Spinal cord (tissue), 10 donors: ENCODE measurements around the gene PHKB. TPM values are rescaled to one million over a fixed set of nuclear protein-coding genes. Genes with fewer than 3 reads are reported as not detected.
"Not testable (repeated sequence)": the region's sequence is repeated elsewhere in the genome, so short reads cannot be mapped to it uniquely, and the experiment has no call there.

Source experiments
- DNase-seq, 6 donors: peaks; one replicate each; pipeline versions ENCODE4 v3.0.0 to v3.0.0-alpha.2; 2013 to 2015; ENCODE audit warnings: low spot score in 6 of 6, low read depth in 4 of 6
- H3K27ac ChIP-seq: one replicate; pipeline ENCODE4 v1.5.1; 2013; ENCODE audit warnings: low read depth, low read length, control low read depth
- H3K27me3 ChIP-seq: one replicate; pipeline ENCODE4 v1.6.1; 2013; ENCODE audit warnings: low read length; ENCODE audit not compliant: control insufficient read depth, insufficient read depth
- H3K36me3 ChIP-seq: one replicate; pipeline ENCODE4 v1.6.1; 2013; ENCODE audit warnings: low read length; ENCODE audit not compliant: control insufficient read depth, insufficient read depth
- H3K4me1 ChIP-seq: one replicate; pipeline ENCODE4 v1.6.1; 2013; ENCODE audit warnings: low read length; ENCODE audit not compliant: control insufficient read depth, insufficient read depth
- H3K4me3 ChIP-seq: one replicate; pipeline ENCODE4 v1.5.1; 2013; ENCODE audit warnings: low read depth, low read length, control low read depth
- H3K9me3 ChIP-seq: one replicate; pipeline ENCODE4 v1.6.1; 2013; ENCODE audit warnings: low read length; ENCODE audit not compliant: control insufficient read depth, insufficient read depth
- WGBS: methylation state at CpG from one replicate; pipeline ENCODE4 v1.1.5; 2013; ENCODE audit warnings: missing lambda C conversion rate; ENCODE audit not compliant: insufficient coverage; 5-methylcytosine and 5-hydroxymethylcytosine counted together
- polyA plus RNA-seq, 2 donors: library from polyadenylated mRNA; unstranded; fragments of 120-200 nt; gene quantifications; one replicate each; pipeline ENCODE4 v1.2.1, GENCODE V29; 2013; ENCODE audit not compliant: insufficient read length in 2 of 2
- total RNA-seq, 2 donors: library from RNA; depleted of rRNA in 1 of 2; stranded (reverse); fragments of 120-200 nt in 1 of 2; fragments of >200 nt in 1 of 2; gene quantifications; one replicate each; pipeline versions ENCODE4 v1.2.3 to v1.2.4, GENCODE V29; 2013 to 2014
- donor health status: healthy.

The PHKB gene
- total and polyA plus RNA-seq, 4 donors = 78.5 to 141 (median 85.6) TPM

- no peak for DNase-seq
- no peak overlapping the region for H3K4me3 ChIP-seq
- no peaks in the 10 kb centered on the region for H3K27me3 ChIP-seq
- H3K9me3 ChIP-seq = no peaks in the 10 kb centered on the region
- H3K4me1 ChIP-seq = no peaks in the 10 kb centered on the region
- peaks cover 4% of the 10 kb centered on the region for H3K36me3 ChIP-seq
- H3K27ac ChIP-seq = no peak overlapping the region
Observed at GRCh38 chr16:47672475-47672874, 211.3 kb downstream of the PHKB start.

GRCh38 chr16:47676635-47677177 is 215.6 kb downstream of the PHKB start:
- peaks cover 4% of the 10 kb centered on the region for H3K36me3 ChIP-seq
- 100% methylated on average over 2 of the region's 4 CpGs for WGBS
- no peak overlapping the region for H3K27ac ChIP-seq

DNA sequence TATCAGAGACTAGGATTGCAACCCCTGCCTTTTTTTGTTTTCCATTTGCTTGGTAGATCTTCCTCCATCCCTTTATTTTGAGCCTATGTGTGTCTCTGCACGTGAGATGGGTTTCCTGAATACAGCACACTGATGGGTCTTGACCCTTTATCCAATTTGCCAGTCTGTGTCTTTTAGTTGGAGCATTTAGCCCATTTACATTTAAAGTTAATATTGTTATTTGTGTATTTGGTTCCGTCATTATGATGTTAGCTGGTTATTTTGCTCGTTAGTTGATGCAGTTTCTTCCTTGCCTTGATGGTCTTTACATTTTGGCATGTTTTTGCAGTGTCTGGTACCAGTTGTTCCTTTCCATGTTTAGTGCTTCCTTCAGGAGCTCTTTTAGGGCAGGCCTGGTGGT is 220.4 kb downstream of the PHKB start:
- DNase-seq, H3K27ac ChIP-seq: not testable (repeated sequence)
- WGBS = 100% methylated on average over 1 of the region's 3 CpGs

More at GRCh38 chr16:47676635-47677177, 215.6 kb downstream of the PHKB start:
- peak in 1 of 6 donors; percentile 33 for DNase-seq
- no peaks in the 10 kb centered on the region for H3K27me3 ChIP-seq
- no peaks in the 10 kb centered on the region for H3K9me3 ChIP-seq
- H3K4me1 ChIP-seq = no peaks in the 10 kb centered on the region
- H3K4me3 ChIP-seq = no peak overlapping the region

DNA sequence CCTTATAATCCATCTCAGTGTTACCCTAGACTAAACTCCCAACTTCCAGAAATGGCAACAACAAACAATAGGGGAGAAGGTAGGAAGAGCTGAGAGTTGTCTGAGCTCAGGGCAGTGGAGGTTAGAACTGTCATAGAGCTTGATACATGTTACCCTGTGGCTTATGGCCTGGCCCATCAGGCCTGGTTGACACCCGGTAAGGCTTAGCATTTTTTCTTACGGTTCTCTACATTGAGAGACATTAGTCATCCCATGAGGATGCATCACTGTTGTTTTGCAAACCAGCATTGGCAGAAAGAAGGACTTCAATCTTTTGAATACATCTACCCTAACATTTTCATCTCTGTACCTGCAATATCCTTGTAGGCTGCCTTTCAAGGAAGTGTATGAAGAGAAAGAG is 226.6 kb downstream of the PHKB start:
- no peak overlapping the region for H3K27ac ChIP-seq
- no peak for DNase-seq

More for the DNA sequence above, 220.4 kb downstream of the PHKB start:
- H3K27me3 ChIP-seq, H3K36me3 ChIP-seq, H3K9me3 ChIP-seq, H3K4me1 ChIP-seq, H3K4me3 ChIP-seq: not testable (repeated sequence)

DNA sequence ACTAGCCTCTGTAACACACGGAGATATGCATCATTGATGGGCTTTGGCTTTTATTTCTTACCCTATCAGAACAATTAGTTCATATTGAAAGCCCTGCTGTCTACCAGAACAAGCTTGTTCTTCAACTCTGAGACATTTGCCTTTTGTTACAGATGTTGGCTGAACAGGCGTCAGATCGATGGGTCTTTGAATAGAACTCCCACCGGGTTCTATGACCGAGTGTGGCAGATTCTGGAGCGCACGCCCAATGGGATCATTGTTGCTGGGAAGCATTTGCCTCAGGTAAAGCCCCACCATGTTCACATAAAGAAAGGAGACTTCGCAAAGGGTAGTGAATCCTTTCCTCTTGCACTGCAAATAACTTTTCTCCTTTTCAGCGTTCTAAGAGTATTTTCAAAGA is 232.1 kb downstream of the PHKB start:
- H3K4me3 ChIP-seq = no peak overlapping the region
- peaks cover 4% of the 10 kb centered on the region for H3K36me3 ChIP-seq
- DNase-seq = no peak
- WGBS = 51% methylated on average over 4 of the region's 9 CpGs
- H3K9me3 ChIP-seq = no peaks in the 10 kb centered on the region
- H3K27ac ChIP-seq = no peak overlapping the region
- no peaks in the 10 kb centered on the region for H3K4me1 ChIP-seq
- H3K27me3 ChIP-seq = no peaks in the 10 kb centered on the region

More for the DNA sequence above, 226.6 kb downstream of the PHKB start:
- Histone ChIP-seq H3K27me3 (no peaks in the 10 kb centered on the region), H3K4me3 (no peak overlapping the region), H3K36me3 (peaks cover 6% of the 10 kb centered on the region), H3K4me1 (no peaks in the 10 kb centered on the region), H3K9me3 (peaks cover 1% of the 10 kb centered on the region)
- WGBS = 78% methylated on average over 2 of the region's 2 CpGs

DNA sequence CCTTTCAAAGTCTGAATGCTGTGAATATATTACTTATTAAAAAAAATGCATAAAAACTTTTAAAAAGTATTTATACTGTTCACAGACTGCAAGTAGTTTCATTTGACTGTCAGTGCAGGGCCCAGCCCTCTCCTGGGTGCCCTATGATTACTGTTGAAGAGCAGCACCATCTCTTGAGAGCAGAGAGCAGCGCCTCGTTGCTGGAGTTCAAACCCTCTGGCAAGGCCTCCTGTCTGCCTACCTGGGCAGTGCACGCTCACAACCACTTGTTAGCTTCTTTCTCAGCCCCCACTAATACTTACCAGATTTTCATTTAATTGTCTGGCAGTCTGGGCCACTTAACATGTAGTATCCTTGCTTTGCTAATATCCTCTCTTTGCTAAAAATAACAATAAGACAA is 233.4 kb downstream of the PHKB start:
- WGBS = 88% methylated on average over 3 of the region's 3 CpGs
- Histone ChIP-seq H3K27me3 (no peaks in the 10 kb centered on the region), H3K27ac (no peak overlapping the region)

DNA sequence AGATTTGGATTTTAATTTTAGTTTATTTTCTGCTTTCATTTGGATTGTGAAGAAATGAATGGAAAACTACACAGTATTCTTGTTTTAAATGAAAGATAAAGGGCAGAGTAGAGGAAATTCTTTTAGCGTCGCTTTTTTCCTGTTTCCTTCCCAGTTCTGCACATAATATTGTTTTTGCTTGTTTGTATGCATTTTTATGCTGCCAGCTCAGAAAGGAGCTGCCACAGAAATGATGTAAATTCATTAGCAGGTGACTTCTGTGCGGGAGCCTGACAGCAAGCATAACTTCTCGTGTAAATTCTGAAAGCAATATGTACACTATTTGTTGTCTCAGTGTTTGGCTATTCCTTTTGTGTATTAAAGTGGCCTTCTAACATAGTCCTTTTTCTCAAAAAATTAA is 234.6 kb downstream of the PHKB start:
- Histone ChIP-seq H3K27me3 (no peaks in the 10 kb centered on the region), H3K4me1 (no peaks in the 10 kb centered on the region), H3K4me3 (no peak overlapping the region), H3K9me3 (no peaks in the 10 kb centered on the region), H3K36me3 (peaks cover 3% of the 10 kb centered on the region), H3K27ac (no peak overlapping the region)
- DNase-seq = peak in 1 of 6 donors; percentile 30
- no CpG with 5 or more reads among the region's 4 CpGs for WGBS

More for the DNA sequence above, 233.4 kb downstream of the PHKB start:
- DNase-seq = no peak
- Histone ChIP-seq H3K9me3 (no peaks in the 10 kb centered on the region), H3K4me1 (no peaks in the 10 kb centered on the region), H3K4me3 (no peak overlapping the region), H3K36me3 (peaks cover 4% of the 10 kb centered on the region)

- DNase-seq = no peak
- WGBS = 79% methylated on average over 2 of the region's 3 CpGs
- H3K9me3 ChIP-seq = no peaks in the 10 kb centered on the region
- no peaks in the 10 kb centered on the region for H3K4me1 ChIP-seq
- no peak overlapping the region for H3K4me3 ChIP-seq
- no peak overlapping the region for H3K27ac ChIP-seq
- no peaks in the 10 kb centered on the region for H3K36me3 ChIP-seq
- H3K27me3 ChIP-seq = no peaks in the 10 kb centered on the region
Observed at GRCh38 chr16:47697826-47698225, 236.7 kb downstream of the PHKB start.

- no peak for DNase-seq
- Histone ChIP-seq H3K9me3 (no peaks in the 10 kb centered on the region), H3K4me3 (no peak overlapping the region), H3K36me3 (no peaks in the 10 kb centered on the region), H3K27ac (no peak overlapping the region), H3K27me3 (no peaks in the 10 kb centered on the region), H3K4me1 (no peaks in the 10 kb centered on the region)
- 60% methylated on average over 2 of the region's 5 CpGs for WGBS
Observed at GRCh38 chr16:47699106-47699505, 238.0 kb downstream of the PHKB start.

DNA sequence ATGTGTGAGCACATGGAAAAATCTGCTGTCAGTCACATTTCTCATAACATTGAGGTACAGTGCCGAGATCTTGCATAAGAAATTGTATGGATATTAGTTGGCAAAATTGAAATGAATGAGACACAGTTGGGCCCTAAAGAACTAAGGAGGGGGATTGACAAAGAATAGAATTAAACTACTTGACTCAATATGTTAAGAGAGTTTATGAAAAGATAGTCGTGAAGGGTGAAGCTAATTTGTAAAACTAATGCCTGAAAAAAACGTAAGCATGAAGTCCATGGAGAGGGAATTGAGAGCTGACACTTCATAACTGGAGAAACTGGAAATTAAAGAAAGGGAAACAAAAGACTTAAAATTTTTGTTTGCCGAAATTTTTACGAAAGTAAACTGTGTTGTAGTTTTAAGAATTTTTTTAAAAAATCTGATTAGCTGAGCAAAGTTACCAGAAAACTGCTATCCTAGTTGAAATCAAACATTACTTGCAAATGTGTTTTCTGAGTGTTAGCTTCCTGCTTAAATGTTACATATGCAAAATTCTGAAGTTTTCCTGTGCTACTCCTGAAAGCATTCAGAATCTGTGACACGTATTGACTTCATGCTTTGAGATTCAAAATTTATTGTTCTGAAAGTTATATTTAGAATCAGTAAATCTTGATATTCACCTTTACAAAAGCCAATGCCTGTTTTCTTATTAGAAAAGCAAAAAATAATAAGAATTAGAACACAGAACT is 239.9 kb downstream of the PHKB start:
- no peak overlapping the region for H3K4me3 ChIP-seq
- no peaks in the 10 kb centered on the region for H3K9me3 ChIP-seq
- no peaks in the 10 kb centered on the region for H3K4me1 ChIP-seq
- 0% methylated on average over 1 of the region's 6 CpGs for WGBS
- H3K27ac ChIP-seq = no peak overlapping the region
- DNase-seq = no peak
- no peaks in the 10 kb centered on the region for H3K27me3 ChIP-seq
- no peaks in the 10 kb centered on the region for H3K36me3 ChIP-seq
